Chondrocyte (in vitro differentiated cells): ENCODE measurements around the gene MRAP. TPM values are rescaled to one million over a fixed set of nuclear protein-coding genes. Genes with fewer than 3 reads are reported as not detected.

ENCODE experiments used
- DNase-seq: peaks from one replicate; pipeline ENCODE4 v3.0.0; 2021; ENCODE audit warnings: mixed read lengths, low spot score
- H3K27ac Mint-ChIP-seq: one replicate; pipeline ENCODE4 v1.8.0; 2021; ENCODE audit warnings: mild to moderate bottlenecking, moderate library complexity, mixed read lengths; ENCODE audit not compliant: unreplicated experiment
- H3K27me3 Mint-ChIP-seq: 2 replicates; pipeline ENCODE4 v1.8.0; 2021; ENCODE audit warnings: low read depth, mixed read lengths
- H3K36me3 Mint-ChIP-seq: 2 replicates; pipeline ENCODE4 v1.8.0; 2021; ENCODE audit warnings: low read depth, mixed read lengths
- H3K4me1 Mint-ChIP-seq: 2 replicates; pipeline ENCODE4 v1.8.0; 2021; ENCODE audit warnings: low read depth, mild to moderate bottlenecking, mixed read lengths
- H3K4me3 Mint-ChIP-seq: one replicate; pipeline ENCODE4 v1.8.0; 2021; ENCODE audit warnings: mild to moderate bottlenecking, moderate library complexity, mixed read lengths; ENCODE audit not compliant: unreplicated experiment
- H3K9me3 Mint-ChIP-seq: 2 replicates; pipeline ENCODE4 v1.8.0; 2021; ENCODE audit warnings: low read depth, mixed read lengths
- total RNA-seq: library from RNA; stranded (reverse); gene quantifications from 3 replicates; pipeline ENCODE4 v1.2.1, GENCODE V29; 2021
- TF ChIP-seq, protein P1 (sequence below): fragments of 200-600 bp; sonication (generic); IDR thresholded peaks from 2 replicates; pipeline ENCODE4 v1.5.0; 2021; ENCODE audit warnings: antibody characterized with exemption, mild to moderate bottlenecking, moderate library complexity

The MRAP gene
- total RNA-seq, 1 donor from 2014 or later: not detected

DNA sequence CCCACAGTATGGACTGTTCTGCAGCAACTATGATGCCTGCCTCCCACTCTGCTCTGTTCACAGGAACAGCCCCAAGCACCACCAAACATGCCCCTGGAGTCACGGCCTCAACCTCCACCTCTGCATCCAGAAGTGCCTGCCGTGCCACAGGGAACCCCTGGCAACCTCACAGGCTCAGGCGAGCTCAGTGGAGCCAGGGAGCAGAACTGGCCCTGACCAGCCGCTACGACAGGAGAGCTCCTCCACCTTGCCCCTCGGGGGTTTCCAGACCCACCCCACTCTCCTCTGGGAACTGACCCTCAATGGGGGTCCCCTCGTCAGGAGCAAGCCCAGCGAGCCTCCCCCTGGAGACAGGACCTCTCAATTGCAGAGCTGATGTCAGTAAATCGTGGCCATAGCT, 13.0 kb downstream of the MRAP start:
- H3K27me3 Mint-ChIP-seq: no peaks in the 10 kb centered on the region
- no peak for DNase-seq

DNA sequence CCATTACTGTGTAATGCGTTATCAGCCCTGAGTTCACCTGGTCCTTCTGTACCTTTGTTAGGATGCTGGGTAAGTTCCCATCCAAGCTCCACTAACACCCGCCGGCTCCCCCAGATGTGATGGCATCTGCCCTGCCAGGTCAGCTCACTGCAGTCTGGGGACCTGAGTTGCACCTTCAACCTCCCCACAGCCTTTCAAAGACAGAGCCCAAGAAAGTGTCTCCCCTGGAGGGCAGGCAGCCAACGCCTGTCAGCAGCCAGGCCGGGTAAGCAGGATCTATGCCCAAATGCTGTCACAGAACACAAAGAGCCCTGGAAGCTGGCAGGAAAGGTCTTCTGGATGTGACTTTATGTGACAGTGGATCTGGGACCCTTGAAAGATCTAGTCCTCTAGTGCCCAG, 13.7 kb downstream of the MRAP start:
- no peak overlapping the region for H3K4me3 Mint-ChIP-seq
- no peaks in the 10 kb centered on the region for H3K9me3 Mint-ChIP-seq
- H3K27ac Mint-ChIP-seq: no peak overlapping the region
- TF ChIP-seq, protein P1, sequence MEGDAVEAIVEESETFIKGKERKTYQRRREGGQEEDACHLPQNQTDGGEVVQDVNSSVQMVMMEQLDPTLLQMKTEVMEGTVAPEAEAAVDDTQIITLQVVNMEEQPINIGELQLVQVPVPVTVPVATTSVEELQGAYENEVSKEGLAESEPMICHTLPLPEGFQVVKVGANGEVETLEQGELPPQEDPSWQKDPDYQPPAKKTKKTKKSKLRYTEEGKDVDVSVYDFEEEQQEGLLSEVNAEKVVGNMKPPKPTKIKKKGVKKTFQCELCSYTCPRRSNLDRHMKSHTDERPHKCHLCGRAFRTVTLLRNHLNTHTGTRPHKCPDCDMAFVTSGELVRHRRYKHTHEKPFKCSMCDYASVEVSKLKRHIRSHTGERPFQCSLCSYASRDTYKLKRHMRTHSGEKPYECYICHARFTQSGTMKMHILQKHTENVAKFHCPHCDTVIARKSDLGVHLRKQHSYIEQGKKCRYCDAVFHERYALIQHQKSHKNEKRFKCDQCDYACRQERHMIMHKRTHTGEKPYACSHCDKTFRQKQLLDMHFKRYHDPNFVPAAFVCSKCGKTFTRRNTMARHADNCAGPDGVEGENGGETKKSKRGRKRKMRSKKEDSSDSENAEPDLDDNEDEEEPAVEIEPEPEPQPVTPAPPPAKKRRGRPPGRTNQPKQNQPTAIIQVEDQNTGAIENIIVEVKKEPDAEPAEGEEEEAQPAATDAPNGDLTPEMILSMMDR: no peak
- no peaks in the 10 kb centered on the region for H3K27me3 Mint-ChIP-seq
- peaks cover 18% of the 10 kb centered on the region for H3K36me3 Mint-ChIP-seq
- no peaks in the 10 kb centered on the region for H3K4me1 Mint-ChIP-seq
- DNase-seq: no peak

More for the DNA sequence above, 13.0 kb downstream of the MRAP start:
- H3K4me1 Mint-ChIP-seq: no peaks in the 10 kb centered on the region
- TF ChIP-seq, protein P1: no peak
- no peak overlapping the region for H3K4me3 Mint-ChIP-seq
- H3K27ac Mint-ChIP-seq: no peak overlapping the region
- H3K36me3 Mint-ChIP-seq: peaks cover 19% of the 10 kb centered on the region
- no peaks in the 10 kb centered on the region for H3K9me3 Mint-ChIP-seq

DNA sequence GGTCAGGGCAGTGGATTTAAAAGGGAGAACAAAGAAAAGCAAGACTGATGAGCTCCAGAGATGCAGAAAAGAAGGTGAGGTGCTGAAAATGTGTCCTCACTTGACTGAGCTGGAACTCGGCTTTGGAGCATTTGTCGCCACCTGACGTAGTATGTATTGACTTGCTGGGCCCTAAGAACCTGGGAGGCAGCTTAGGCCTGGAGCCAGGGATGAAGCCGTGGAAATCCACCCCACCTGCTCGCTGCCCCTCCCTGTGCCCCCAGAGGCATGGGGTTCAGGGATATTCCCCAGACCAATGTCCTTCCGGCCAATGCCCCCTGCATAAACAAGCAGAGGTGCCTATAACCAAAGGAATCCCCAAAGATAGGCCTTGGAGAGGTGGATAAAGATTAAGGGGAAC, 14.3 kb downstream of the MRAP start:
- no peaks in the 10 kb centered on the region for H3K9me3 Mint-ChIP-seq
- DNase-seq: no peak
- no peak overlapping the region for H3K4me3 Mint-ChIP-seq
- H3K27me3 Mint-ChIP-seq: no peaks in the 10 kb centered on the region
- H3K4me1 Mint-ChIP-seq: no peaks in the 10 kb centered on the region
- TF ChIP-seq, protein P1: no peak
- peaks cover 17% of the 10 kb centered on the region for H3K36me3 Mint-ChIP-seq
- H3K27ac Mint-ChIP-seq: no peak overlapping the region

DNA sequence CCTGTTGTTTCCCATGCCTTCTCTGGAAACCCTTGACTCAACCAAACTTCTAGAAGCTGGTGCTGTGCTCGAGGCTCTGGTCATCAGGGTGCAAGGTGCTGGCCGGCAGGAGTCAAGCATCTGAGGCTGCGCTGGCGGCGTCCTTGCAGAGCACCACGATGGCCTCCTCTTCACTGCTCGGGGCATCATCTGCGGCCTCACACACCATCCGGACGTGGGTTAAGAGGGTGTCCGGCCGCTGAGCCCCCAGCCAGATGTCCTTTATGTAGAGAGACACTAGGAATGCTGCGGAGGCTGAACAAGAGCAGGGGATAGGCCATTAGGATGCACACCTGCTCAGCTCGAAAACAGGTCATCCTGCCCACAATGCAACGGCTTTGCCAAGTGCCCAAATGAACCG, 16.2 kb downstream of the MRAP start:
- Mint-ChIP-seq H3K4me1 (no peaks in the 10 kb centered on the region), H3K36me3 (peaks cover 21% of the 10 kb centered on the region), H3K4me3 (no peak overlapping the region), H3K27ac (no peak overlapping the region), H3K9me3 (no peaks in the 10 kb centered on the region), H3K27me3 (no peaks in the 10 kb centered on the region)
- TF ChIP-seq, protein P1: no peak
- DNase-seq: no peak

DNA sequence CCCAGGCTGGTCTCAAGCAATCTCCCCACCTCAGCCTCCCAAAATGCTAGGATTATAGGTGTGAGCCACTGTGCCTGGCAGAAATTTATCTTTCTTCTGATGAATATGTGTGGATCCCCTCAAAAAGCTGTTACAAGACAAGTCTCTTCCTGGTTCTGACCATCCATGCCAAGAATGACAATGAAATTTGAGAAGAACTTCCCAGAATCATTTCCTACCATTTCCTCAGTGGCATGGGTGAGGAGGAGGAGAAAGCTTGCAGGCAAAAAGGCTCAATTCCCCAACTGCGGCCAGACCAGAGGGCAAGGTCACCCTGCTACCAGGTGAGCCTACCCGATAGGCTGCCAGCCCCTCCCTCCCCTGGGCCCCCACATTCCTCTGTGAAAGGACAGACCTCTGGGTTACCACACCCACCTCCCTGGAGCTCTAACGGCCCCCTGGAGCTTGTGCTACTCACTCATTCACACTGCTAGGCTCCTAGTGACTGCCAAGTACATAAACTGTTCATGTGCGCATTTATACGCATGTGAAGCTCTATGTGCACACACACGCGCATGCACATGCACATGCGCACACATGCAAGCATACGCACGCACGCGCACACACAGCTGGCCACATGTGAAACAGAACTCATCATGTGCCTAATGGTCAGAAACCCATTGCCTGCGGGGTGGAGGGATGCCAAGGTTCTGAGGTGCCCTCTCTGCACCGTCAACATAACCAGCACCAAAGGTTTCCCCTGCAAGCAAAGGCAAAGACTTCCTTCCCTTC, 17.0 kb downstream of the MRAP start:
- no peaks in the 10 kb centered on the region for H3K9me3 Mint-ChIP-seq
- no peaks in the 10 kb centered on the region for H3K27me3 Mint-ChIP-seq
- TF ChIP-seq, protein P1: no peak
- DNase-seq: no peak
- H3K4me3 Mint-ChIP-seq: no peak overlapping the region
- no peaks in the 10 kb centered on the region for H3K4me1 Mint-ChIP-seq
- H3K36me3 Mint-ChIP-seq: peaks cover 28% of the 10 kb centered on the region
- no peak overlapping the region for H3K27ac Mint-ChIP-seq
